Retina (tissue), 1 donor: Measurements from ENCODE around the gene ZFR2.

Experiments
- DNase-seq: peaks from one replicate; pipeline ENCODE4 v3.0.0-alpha.2; 2016

ZFR2 gene

GRCh38 chr19:3813473-3814392 is 55.1 kb downstream of the ZFR2 start:
- no peak for DNase-seq

GRCh38 chr19:3810708-3811355 is 58.0 kb downstream of the ZFR2 start:
- no peak for DNase-seq

- DNase-seq, result no peak
Measured at GRCh38 chr19:3809881-3810707, 58.7 kb downstream of the ZFR2 start.

- DNase-seq, result no peak
Measured at GRCh38 chr19:3808420-3809143, 60.3 kb downstream of the ZFR2 start.

- no peak for DNase-seq
Measured at GRCh38 chr19:3807574-3808354, 61.1 kb downstream of the ZFR2 start.

- DNase-seq, result no peak
Measured at GRCh38 chr19:3807131-3807480, 61.7 kb downstream of the ZFR2 start.

- no peak for DNase-seq
Measured at GRCh38 chr19:3805859-3806258, 63.0 kb downstream of the ZFR2 start.

GRCh38 chr19:3804429-3804828 is 64.4 kb downstream of the ZFR2 start:
- no peak for DNase-seq

GRCh38 chr19:3803986-3804385 is 64.9 kb downstream of the ZFR2 start:
- DNase-seq, result no peak

- no peak for DNase-seq
Measured at GRCh38 chr19:3803114-3803888, 65.5 kb downstream of the ZFR2 start.

GRCh38 chr19:3801412-3802096 is 67.3 kb downstream of the ZFR2 start:
- DNase-seq, result peak; percentile 77

GRCh38 chr19:3800996-3801395 is 67.8 kb downstream of the ZFR2 start:
- DNase-seq, result no peak

GRCh38 chr19:3798137-3798536 is 70.7 kb downstream of the ZFR2 start:
- no peak for DNase-seq

GRCh38 chr19:3796358-3796757 is 72.5 kb downstream of the ZFR2 start:
- DNase-seq, result no peak

- DNase-seq, result no peak
Measured at GRCh38 chr19:3793799-3794198, 75.0 kb downstream of the ZFR2 start.

- no peak for DNase-seq
Measured at GRCh38 chr19:3792114-3792513, 76.7 kb downstream of the ZFR2 start.

GRCh38 chr19:3790941-3791340 is 77.9 kb downstream of the ZFR2 start:
- DNase-seq, result no peak

- no peak for DNase-seq
Measured at GRCh38 chr19:3790209-3790734, 78.6 kb downstream of the ZFR2 start.

- DNase-seq, result no peak
Measured at GRCh38 chr19:3788996-3789778, 79.7 kb downstream of the ZFR2 start.
